ENCODE results near the gene PGLYRP3.

PGLYRP3 gene

DNA sequence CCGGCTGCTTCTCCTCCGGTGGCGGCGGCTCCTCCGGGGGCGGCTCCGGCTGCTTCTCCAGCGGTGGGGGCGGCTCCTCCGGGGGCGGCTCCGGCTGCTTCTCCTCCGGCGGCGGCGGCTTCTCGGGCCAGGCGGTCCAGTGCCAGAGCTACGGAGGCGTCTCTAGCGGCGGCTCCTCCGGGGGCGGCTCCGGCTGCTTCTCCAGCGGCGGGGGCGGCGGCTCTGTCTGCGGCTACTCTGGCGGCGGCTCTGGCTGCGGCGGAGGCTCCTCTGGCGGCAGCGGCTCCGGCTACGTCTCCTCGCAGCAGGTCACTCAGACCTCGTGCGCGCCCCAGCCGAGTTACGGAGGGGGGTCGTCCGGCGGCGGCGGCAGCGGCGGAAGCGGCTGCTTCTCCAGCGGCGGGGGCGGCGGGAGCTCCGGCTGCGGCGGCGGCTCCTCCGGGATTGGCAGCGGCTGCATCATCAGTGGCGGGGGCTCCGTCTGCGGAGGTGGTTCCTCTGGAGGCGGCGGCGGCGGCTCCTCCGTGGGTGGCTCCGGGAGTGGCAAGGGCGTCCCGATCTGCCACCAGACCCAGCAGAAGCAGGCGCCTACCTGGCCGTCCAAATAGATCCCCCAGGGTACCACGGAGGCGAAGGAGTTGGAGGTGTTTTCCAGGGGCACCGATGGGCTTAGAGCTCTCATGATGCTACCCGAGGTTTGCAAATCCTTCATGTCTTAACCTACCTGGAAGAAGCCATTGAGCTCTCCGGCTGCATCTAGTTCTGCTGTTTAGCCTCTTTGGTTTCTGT is 51.3 kb downstream of the PGLYRP3 start:
- DNase-seq (ENCODE audit: low read depth, low spot score): no peak

- no peak for DNase-seq (ENCODE audit: low read depth, low spot score)
Observed at GRCh38 chr1:153260585-153261280, 52.0 kb downstream of the PGLYRP3 start.

GRCh38 chr1:153259387-153259786 is 53.4 kb downstream of the PGLYRP3 start, which contains the start of gene LORICRIN:
LORICRIN (plus strand) TSS chr1:153259687; CDS start chr1:153260950, 1,263 bp downstream.
- DNase-seq (ENCODE audit: low read depth, low spot score): no peak

DNA sequence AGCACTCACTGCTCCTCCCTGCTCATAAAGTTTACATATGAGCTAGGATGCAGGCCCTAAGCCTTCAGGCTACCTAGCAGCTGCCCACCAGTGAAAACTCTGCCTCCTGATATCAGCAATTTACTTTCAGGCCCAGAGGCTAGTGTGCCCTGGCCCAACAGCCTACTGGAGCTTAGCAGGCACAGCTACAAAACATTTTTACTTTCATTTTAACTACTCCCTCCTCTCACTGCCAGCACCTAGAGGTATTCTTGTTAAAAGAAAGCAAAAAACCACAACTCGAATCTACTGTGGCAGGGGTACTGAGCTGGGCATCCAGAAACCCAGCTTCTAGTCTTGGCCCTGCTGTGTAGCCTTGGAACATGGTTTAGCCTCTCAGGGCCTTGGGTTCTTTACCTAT is 59.1 kb downstream of the PGLYRP3 start:
- no peak for DNase-seq (ENCODE audit: low read depth, low spot score)

GRCh38 chr1:153253076-153253475 is 59.7 kb downstream of the PGLYRP3 start:
- no peak for DNase-seq (ENCODE audit: low read depth, low spot score)

DNA sequence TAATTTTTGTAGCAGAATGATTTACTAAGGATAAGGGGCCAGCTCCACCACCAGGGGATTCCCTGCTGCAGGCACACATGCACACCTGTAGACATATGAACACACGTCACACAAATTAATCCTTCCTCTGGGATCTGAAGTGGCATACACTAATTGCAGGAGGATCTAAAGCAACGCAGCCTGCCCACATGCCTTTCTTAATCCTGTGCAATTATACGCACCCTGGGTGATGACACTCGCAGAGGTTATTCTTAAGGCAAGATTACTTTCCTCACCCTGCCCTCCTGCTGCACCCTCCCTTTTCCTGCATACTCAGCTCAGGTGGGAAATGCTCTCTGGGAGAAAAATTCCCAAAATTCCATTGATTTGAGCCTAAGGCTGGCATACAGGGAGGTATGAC is 60.8 kb downstream of the PGLYRP3 start:
- DNase-seq (ENCODE audit: low read depth, low spot score): no peak

GRCh38 chr1:153251562-153251961 is 61.2 kb downstream of the PGLYRP3 start:
- DNase-seq (ENCODE audit: low read depth, low spot score): no peak

GRCh38 chr1:153251087-153251486 is 61.7 kb downstream of the PGLYRP3 start:
- no peak for DNase-seq (ENCODE audit: low read depth, low spot score)

GRCh38 chr1:153250166-153250565 is 62.6 kb downstream of the PGLYRP3 start:
- DNase-seq (ENCODE audit: low read depth, low spot score): no peak

- DNase-seq (ENCODE audit: low read depth, low spot score): no peak
Observed at GRCh38 chr1:153248176-153248879, 64.4 kb downstream of the PGLYRP3 start.
